C4-2B (cell line): Measurements from ENCODE around the gene IFIT1B.

Experiments
- H3K27ac ChIP-seq: fragments of 450-650 bp; 2 replicates; pipeline ENCODE4 v1.5.1; 2017
- ZFX ChIP-seq: fragments of 450-650 bp; IDR thresholded peaks from 2 replicates; pipeline ENCODE4 v1.6.1; 2017
- TF ChIP-seq, protein P1 (sequence below): fragments of 450-650 bp; conservative IDR thresholded peaks from 2 replicates; pipeline ENCODE4 v1.5.1; 2017; ENCODE audit warnings: mild to moderate bottlenecking

The IFIT1B gene

DNA sequence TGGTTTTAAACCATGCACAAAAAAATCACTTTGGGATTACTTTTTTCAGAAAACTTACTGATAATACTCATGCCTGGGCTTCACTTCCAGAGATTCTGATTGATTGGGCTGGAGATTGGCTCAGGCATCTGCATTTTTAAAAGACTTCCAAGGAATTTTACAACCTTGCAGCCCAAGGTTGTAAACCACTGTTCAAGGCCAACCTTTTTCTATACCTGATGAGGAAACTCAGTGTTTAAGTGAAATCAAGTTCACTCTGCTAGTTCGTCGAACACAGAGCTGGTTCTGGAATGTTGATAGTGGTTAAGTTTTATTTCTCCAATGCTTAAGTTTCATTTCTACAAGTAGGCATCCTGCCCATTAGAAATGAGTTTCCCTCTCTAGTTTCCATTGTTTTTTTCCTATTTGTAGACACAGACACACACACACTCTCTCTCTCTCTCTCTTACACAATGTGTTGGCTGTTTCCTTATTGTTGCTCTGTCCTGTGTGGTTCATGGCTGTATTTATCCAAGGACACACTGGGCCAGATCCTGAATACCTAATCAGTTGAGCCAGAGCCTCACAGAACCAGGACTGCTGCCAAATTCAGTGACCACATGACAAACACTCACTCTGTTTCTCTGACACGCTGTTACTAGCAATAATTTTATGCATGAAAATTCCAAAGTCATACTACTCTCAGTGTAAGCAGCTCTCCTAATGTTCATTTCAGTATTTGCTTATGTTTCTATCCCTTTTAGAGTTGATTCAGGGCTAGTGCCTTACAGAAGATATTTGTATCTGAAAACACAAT is 3.7 kb upstream of the IFIT1B start:
- peak overlapping the region; percentile 77 for H3K27ac ChIP-seq
- TF ChIP-seq, protein P1, sequence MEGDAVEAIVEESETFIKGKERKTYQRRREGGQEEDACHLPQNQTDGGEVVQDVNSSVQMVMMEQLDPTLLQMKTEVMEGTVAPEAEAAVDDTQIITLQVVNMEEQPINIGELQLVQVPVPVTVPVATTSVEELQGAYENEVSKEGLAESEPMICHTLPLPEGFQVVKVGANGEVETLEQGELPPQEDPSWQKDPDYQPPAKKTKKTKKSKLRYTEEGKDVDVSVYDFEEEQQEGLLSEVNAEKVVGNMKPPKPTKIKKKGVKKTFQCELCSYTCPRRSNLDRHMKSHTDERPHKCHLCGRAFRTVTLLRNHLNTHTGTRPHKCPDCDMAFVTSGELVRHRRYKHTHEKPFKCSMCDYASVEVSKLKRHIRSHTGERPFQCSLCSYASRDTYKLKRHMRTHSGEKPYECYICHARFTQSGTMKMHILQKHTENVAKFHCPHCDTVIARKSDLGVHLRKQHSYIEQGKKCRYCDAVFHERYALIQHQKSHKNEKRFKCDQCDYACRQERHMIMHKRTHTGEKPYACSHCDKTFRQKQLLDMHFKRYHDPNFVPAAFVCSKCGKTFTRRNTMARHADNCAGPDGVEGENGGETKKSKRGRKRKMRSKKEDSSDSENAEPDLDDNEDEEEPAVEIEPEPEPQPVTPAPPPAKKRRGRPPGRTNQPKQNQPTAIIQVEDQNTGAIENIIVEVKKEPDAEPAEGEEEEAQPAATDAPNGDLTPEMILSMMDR = no peak
- no peak for TF ChIP-seq ZFX

DNA sequence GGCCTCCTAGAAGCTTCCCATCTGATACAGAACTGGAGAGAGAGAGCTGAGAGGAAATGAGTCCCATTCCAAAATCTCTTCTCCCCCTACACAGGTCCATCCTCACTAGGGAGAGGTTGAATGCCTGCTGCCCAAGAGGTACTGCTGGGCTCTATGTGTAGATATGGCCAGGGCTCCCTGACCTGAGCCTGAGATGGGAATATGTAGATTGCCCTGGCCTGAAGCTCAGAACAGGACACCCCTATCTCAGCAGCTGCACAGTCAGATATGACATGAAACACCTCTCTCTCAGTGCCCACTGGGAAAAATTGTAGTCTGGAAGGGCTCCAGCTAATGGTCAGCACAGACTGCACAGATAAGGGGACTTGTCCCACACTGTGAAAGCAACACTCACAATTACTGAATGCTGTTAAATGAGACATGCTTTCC is 3.1 kb upstream of the IFIT1B start:
- TF ChIP-seq ZFX = no peak
- TF ChIP-seq, protein P1 = no peak

DNA sequence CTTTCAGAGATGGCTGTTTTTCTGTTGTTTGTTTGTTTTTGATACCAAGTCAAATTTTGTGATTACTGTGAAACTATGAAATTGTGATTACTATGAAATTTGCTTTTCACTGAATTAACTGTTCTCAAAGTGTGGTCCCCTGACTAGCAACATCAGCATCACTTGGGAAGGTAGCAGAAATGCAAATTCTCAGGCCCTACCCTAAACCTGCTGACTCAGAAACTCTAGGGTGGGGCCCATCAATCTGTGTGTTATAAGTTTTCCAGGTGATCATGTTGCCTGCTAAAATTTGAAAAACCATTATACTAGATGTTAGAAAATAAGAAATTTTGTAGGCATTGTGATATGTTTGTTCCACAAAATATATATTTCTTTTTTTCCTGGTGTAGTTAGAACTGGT is 1.2 kb downstream of the IFIT1B start:
- no peak overlapping the region for H3K27ac ChIP-seq
- no peak for TF ChIP-seq ZFX
- TF ChIP-seq, protein P1 = no peak

More for the DNA sequence above, 3.1 kb upstream of the IFIT1B start:
- H3K27ac ChIP-seq = peak overlapping the region; percentile 77

GRCh38 chr10:89382757-89383156 is 4.9 kb downstream of the IFIT1B start:
- TF ChIP-seq, protein P1 = no peak
- no peak for TF ChIP-seq ZFX
- no peak overlapping the region for H3K27ac ChIP-seq

GRCh38 chr10:89384474-89385340 is 6.9 kb downstream of the IFIT1B start:
- no peak for TF ChIP-seq ZFX

GRCh38 chr10:89388806-89389205 is 10.9 kb downstream of the IFIT1B start:
- no peak overlapping the region for H3K27ac ChIP-seq
- TF ChIP-seq, protein P1 = no peak
- TF ChIP-seq ZFX = no peak

More at GRCh38 chr10:89384474-89385340, 6.9 kb downstream of the IFIT1B start:
- H3K27ac ChIP-seq = no peak overlapping the region

GRCh38 chr10:89389254-89389653 is 11.4 kb downstream of the IFIT1B start:
- TF ChIP-seq ZFX = no peak
- TF ChIP-seq, protein P1 = peak; percentile 40
- no peak overlapping the region for H3K27ac ChIP-seq
